ENCODE data around the gene AQP6.

Gene AQP6

DNA sequence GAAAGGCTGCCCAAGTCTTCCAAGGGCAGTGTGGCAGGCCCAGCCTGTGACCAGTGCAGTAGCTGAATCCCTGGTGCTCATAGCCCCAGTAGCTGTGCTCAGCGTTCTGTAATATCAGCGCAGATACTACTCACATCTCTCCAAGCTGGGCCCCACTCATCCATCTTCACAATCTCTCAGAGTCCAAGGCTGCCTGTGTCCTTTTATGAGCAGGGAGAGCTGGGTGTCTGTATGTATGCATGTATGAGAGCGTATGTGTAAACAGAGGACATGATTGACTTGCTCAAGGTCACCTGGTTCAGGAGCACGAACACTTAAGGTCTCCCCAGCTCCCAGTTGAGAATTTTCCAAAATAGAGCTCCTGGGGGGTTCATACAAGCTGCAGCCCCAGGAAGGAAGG, 5.4 kb downstream of the AQP6 start:
- no peaks in the 10 kb centered on the region for H3K36me3 ChIP-seq (replicated peaks; ENCODE audit: insufficient read depth, low read length)
- no peaks in the 10 kb centered on the region for H3K9me2 ChIP-seq (replicated peaks; ENCODE audit: insufficient read depth, low read length)
- H4K20me1 ChIP-seq (ENCODE audit: insufficient read depth, low read length) = no peaks in the 10 kb centered on the region
- no peaks in the 10 kb centered on the region for H3F3A ChIP-seq (ENCODE audit: insufficient read depth, low read length)
- H3K4me2 ChIP-seq (ENCODE audit: low read depth, low read length) = no peak overlapping the region
- no peaks in the 10 kb centered on the region for H3K27me3 ChIP-seq (replicated peaks; ENCODE audit: insufficient read depth, low read length)
- H3K4me1 ChIP-seq (ENCODE audit: low read length) = no peaks in the 10 kb centered on the region
- H3K9me3 ChIP-seq (replicated peaks; ENCODE audit: insufficient read depth, low read length) = no peaks in the 10 kb centered on the region
- TF ChIP-seq, protein P1, sequence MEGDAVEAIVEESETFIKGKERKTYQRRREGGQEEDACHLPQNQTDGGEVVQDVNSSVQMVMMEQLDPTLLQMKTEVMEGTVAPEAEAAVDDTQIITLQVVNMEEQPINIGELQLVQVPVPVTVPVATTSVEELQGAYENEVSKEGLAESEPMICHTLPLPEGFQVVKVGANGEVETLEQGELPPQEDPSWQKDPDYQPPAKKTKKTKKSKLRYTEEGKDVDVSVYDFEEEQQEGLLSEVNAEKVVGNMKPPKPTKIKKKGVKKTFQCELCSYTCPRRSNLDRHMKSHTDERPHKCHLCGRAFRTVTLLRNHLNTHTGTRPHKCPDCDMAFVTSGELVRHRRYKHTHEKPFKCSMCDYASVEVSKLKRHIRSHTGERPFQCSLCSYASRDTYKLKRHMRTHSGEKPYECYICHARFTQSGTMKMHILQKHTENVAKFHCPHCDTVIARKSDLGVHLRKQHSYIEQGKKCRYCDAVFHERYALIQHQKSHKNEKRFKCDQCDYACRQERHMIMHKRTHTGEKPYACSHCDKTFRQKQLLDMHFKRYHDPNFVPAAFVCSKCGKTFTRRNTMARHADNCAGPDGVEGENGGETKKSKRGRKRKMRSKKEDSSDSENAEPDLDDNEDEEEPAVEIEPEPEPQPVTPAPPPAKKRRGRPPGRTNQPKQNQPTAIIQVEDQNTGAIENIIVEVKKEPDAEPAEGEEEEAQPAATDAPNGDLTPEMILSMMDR (IDR thresholded peaks at IDR 0.05; ENCODE audit: low read length) = no peak
- no peak for TF ChIP-seq EZH2 (optimal IDR thresholded peaks at IDR 0.05; ENCODE audit: low read depth, low read length)
- no peak for TF ChIP-seq EZH2phosphoT487 (IDR thresholded peaks at IDR 0.05; ENCODE audit: low read length)
- no peak overlapping the region for H3K9ac ChIP-seq (ENCODE audit: low read length)
- no peak for DNase-seq
- no peak overlapping the region for H3K27ac ChIP-seq (ENCODE audit: low read length)
- no peaks in the 10 kb centered on the region for H3K79me2 ChIP-seq (ENCODE audit: low read length)
- H2AFZ ChIP-seq (ENCODE audit: low read length) = no peak overlapping the region
- no peak overlapping the region for H3K4me3 ChIP-seq (ENCODE audit: low read length)

DNA sequence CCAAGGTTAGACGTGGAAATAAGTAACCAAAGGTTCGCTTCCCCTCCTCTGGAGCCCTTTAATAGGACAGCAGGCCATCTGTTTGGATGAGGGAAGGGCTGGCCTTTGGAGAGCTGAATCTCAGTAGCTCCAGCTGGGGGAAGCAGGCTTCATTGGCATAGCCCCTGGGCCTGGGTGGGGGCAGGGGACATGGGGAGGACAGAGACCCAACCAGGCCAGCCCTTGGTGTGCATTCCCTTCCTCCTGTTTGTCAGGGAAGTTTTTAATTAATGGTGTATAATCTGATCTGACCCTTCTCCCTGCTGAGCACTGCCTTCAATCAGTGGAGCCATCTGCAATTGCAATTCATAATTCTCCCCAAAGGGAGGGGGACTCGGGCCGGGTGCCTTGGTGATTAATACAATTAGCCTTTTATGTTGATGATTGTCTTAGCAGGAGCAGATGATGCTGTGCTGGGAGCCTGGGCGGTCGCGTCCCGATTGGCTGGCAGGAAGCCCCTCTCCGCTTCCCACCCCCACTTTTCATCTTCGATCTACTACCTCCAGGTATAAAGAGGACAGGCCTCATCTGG, 6.4 kb downstream of the AQP6 start:
- no peak for DNase-seq
- H3K4me2 ChIP-seq (ENCODE audit: low read depth, low read length) = no peak overlapping the region
- no peaks in the 10 kb centered on the region for H3K36me3 ChIP-seq (replicated peaks; ENCODE audit: insufficient read depth, low read length)
- no peak overlapping the region for H3K27ac ChIP-seq (ENCODE audit: low read length)
- H3K27me3 ChIP-seq (replicated peaks; ENCODE audit: insufficient read depth, low read length) = no peaks in the 10 kb centered on the region
- H3K9ac ChIP-seq (ENCODE audit: low read length) = no peak overlapping the region
- no peaks in the 10 kb centered on the region for H3K9me2 ChIP-seq (replicated peaks; ENCODE audit: insufficient read depth, low read length)
- no peak overlapping the region for H3K4me3 ChIP-seq (ENCODE audit: low read length)
- no peaks in the 10 kb centered on the region for H4K20me1 ChIP-seq (ENCODE audit: insufficient read depth, low read length)
- H3K4me1 ChIP-seq (ENCODE audit: low read length) = no peaks in the 10 kb centered on the region
- no peaks in the 10 kb centered on the region for H3F3A ChIP-seq (ENCODE audit: insufficient read depth, low read length)
- no peaks in the 10 kb centered on the region for H3K79me2 ChIP-seq (ENCODE audit: low read length)
- no peaks in the 10 kb centered on the region for H3K9me3 ChIP-seq (replicated peaks; ENCODE audit: insufficient read depth, low read length)
- TF ChIP-seq EZH2 (optimal IDR thresholded peaks at IDR 0.05; ENCODE audit: low read depth, low read length) (no peak), EZH2phosphoT487 (IDR thresholded peaks at IDR 0.05; ENCODE audit: low read length) (no peak)
- TF ChIP-seq, protein P1 (IDR thresholded peaks at IDR 0.05; ENCODE audit: low read length) = no peak
- H2AFZ ChIP-seq (ENCODE audit: low read length) = no peak overlapping the region

DNA sequence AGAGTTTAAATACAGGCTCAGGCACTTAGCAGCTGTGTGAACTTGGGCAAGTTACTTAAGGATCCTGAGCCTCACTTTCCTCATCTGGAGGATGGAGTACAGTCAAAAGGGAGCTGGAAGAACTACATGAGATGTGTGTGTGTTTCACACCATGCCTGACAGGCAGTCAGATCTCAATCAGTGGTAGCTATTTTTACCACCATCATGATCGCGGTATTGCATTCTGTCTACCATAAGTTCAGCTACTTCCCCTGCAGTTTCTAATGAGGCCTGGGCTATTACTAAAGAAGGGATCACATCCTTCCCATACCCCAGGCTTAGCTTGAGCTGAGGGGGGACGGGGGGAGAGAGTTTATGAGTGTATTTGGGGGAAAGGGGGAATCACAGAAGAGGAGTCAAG, 7.0 kb downstream of the AQP6 start:
- Histone ChIP-seq H3K36me3 (replicated peaks; ENCODE audit: insufficient read depth, low read length) (no peaks in the 10 kb centered on the region), H3K9ac (ENCODE audit: low read length) (no peak overlapping the region), H3K27ac (ENCODE audit: low read length) (no peak overlapping the region), H3F3A (ENCODE audit: insufficient read depth, low read length) (no peaks in the 10 kb centered on the region), H3K9me3 (replicated peaks; ENCODE audit: insufficient read depth, low read length) (no peaks in the 10 kb centered on the region), H3K9me2 (replicated peaks; ENCODE audit: insufficient read depth, low read length) (no peaks in the 10 kb centered on the region), H3K4me2 (ENCODE audit: low read depth, low read length) (no peak overlapping the region), H2AFZ (ENCODE audit: low read length) (no peak overlapping the region), H3K4me1 (ENCODE audit: low read length) (no peaks in the 10 kb centered on the region), H3K27me3 (replicated peaks; ENCODE audit: insufficient read depth, low read length) (no peaks in the 10 kb centered on the region), H3K79me2 (ENCODE audit: low read length) (no peaks in the 10 kb centered on the region), H3K4me3 (ENCODE audit: low read length) (no peak overlapping the region), H4K20me1 (ENCODE audit: insufficient read depth, low read length) (no peaks in the 10 kb centered on the region)
- DNase-seq = no peak
- TF ChIP-seq EZH2phosphoT487 (IDR thresholded peaks at IDR 0.05; ENCODE audit: low read length) (no peak), EZH2 (optimal IDR thresholded peaks at IDR 0.05; ENCODE audit: low read depth, low read length) (no peak)
- TF ChIP-seq, protein P1 (IDR thresholded peaks at IDR 0.05; ENCODE audit: low read length) = no peak
